Mesothelial cell of epicardium (in vitro differentiated cells): ENCODE measurements around the gene CD200R1. TPM values are rescaled to one million over a fixed set of nuclear protein-coding genes. Genes with fewer than 3 reads are reported as not detected.
A peak's percentile ranks its signal among the peaks of the same experiment; 100 is the strongest.

Experiments used
- DNase-seq, 2 experiments: peaks; one replicate each; pipeline ENCODE4 v3.0.0; 2021; ENCODE audit warnings: low spot score in 2 of 2; ENCODE audit not compliant: unreplicated experiment in 2 of 2
- H3K27ac Mint-ChIP-seq: 2 replicates; pipeline ENCODE4 v1.8.0; 2021; ENCODE audit warnings: mixed read lengths
- H3K27me3 Mint-ChIP-seq: 2 replicates; pipeline ENCODE4 v1.8.0; 2021; ENCODE audit warnings: low read depth, mixed read lengths
- H3K36me3 Mint-ChIP-seq: 2 replicates; pipeline ENCODE4 v1.8.0; 2021; ENCODE audit warnings: mixed read lengths
- H3K4me1 Mint-ChIP-seq: 2 replicates; pipeline ENCODE4 v1.8.0; 2021; ENCODE audit warnings: mixed read lengths
- H3K4me3 Mint-ChIP-seq: 2 replicates; pipeline ENCODE4 v1.8.0; 2021; ENCODE audit warnings: mild to moderate bottlenecking, moderate library complexity, mixed read lengths
- H3K9me3 Mint-ChIP-seq: 2 replicates; pipeline ENCODE4 v1.8.0; 2021; ENCODE audit warnings: mixed read lengths
- total RNA-seq: library from RNA; stranded (reverse); gene quantifications from 3 replicates; pipeline ENCODE4 v1.2.1, GENCODE V29; 2021
- TF ChIP-seq, protein P1 (sequence below): fragments of 200-600 bp; sonication (generic); IDR thresholded peaks from one replicate; pipeline ENCODE4 v1.5.0; 2021; ENCODE audit warnings: antibody characterized with exemption; ENCODE audit not compliant: unreplicated experiment

Gene CD200R1
- total RNA-seq, 1 donor from 2014 or later = 1.3 TPM

DNA sequence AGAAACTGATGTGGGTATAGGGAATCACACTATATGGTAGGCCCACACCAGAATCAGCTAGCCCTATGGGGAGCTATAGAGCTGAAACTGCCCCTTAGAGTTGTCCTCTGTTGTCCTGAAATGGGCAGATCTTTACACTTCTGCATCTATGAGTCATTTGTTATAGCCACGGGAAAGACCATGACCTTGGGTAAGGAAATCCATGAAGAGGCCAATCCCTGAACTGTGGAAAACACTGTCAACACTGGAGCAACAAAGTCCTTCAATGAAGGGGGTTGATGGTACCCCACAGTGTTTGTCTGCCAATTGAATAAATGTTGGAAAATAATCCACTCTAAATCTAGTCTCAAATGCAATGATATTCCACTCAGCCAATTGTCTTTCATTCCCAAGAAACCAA lies 5.2 kb upstream of the CD200R1 start:
- Mint-ChIP-seq H3K36me3 (no peaks in the 10 kb centered on the region), H3K9me3 (no peaks in the 10 kb centered on the region), H3K4me3 (no peak overlapping the region), H3K4me1 (peaks cover 20% of the 10 kb centered on the region), H3K27ac (no peak overlapping the region), H3K27me3 (no peaks in the 10 kb centered on the region)
- no peak for DNase-seq
- TF ChIP-seq, protein P1, sequence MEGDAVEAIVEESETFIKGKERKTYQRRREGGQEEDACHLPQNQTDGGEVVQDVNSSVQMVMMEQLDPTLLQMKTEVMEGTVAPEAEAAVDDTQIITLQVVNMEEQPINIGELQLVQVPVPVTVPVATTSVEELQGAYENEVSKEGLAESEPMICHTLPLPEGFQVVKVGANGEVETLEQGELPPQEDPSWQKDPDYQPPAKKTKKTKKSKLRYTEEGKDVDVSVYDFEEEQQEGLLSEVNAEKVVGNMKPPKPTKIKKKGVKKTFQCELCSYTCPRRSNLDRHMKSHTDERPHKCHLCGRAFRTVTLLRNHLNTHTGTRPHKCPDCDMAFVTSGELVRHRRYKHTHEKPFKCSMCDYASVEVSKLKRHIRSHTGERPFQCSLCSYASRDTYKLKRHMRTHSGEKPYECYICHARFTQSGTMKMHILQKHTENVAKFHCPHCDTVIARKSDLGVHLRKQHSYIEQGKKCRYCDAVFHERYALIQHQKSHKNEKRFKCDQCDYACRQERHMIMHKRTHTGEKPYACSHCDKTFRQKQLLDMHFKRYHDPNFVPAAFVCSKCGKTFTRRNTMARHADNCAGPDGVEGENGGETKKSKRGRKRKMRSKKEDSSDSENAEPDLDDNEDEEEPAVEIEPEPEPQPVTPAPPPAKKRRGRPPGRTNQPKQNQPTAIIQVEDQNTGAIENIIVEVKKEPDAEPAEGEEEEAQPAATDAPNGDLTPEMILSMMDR = no peak

DNA sequence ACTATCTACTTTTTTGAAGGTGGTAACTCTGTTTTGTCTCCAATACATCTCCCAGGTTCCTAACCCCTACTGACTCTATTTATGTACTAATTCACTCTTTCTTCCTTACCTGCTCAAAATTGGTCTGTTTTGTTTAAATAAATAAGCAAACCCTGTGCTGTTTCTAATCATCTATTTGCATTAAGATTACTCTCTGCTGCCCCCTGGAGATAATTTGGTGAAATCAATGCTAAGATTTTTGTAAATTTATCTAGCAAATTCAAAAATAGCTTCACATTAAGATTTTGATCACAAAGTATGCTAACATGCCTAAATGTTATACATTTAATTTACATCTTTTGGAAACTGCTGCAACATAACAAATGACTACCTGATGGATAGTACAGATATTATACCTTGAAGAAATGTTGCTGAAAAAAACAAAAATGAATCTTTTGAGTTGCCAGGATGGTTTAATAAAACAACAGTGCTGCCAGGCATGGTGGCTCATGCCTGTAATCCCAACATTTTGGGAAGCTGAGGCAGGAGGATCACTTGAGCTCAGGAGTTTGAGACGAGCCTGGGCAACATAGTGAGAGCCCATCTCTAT lies 4.4 kb upstream of the CD200R1 start:
- H3K9me3 Mint-ChIP-seq = no peaks in the 10 kb centered on the region
- no peaks in the 10 kb centered on the region for H3K36me3 Mint-ChIP-seq
- H3K4me1 Mint-ChIP-seq = peaks cover 12% of the 10 kb centered on the region
- no peaks in the 10 kb centered on the region for H3K27me3 Mint-ChIP-seq
- no peak overlapping the region for H3K27ac Mint-ChIP-seq
- no peak overlapping the region for H3K4me3 Mint-ChIP-seq
- no peak for DNase-seq
- TF ChIP-seq, protein P1 = peak; percentile 76

DNA sequence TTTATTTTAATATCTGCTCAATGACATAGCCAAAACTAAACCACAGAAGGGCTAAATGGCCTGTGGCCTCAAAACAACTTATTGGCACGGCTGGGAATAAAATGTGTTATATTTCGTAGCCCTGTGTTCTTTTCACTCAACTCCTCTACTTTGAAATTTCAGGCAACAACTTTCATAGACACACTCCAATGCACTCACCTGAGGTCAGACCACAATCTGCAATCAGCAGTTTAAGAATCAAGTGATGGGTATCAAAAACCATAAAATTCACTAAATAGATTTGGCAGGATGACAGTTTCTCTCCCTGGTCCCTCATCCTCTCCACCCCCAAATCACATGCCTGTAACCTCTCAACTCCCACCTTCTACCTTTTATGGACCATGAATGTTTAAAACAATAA lies 2.0 kb upstream of the CD200R1 start:
- Mint-ChIP-seq H3K9me3 (no peaks in the 10 kb centered on the region), H3K36me3 (no peaks in the 10 kb centered on the region), H3K4me3 (no peak overlapping the region), H3K27me3 (no peaks in the 10 kb centered on the region), H3K27ac (no peak overlapping the region), H3K4me1 (peaks cover 22% of the 10 kb centered on the region)
- DNase-seq = no peak
- TF ChIP-seq, protein P1 = no peak

DNA sequence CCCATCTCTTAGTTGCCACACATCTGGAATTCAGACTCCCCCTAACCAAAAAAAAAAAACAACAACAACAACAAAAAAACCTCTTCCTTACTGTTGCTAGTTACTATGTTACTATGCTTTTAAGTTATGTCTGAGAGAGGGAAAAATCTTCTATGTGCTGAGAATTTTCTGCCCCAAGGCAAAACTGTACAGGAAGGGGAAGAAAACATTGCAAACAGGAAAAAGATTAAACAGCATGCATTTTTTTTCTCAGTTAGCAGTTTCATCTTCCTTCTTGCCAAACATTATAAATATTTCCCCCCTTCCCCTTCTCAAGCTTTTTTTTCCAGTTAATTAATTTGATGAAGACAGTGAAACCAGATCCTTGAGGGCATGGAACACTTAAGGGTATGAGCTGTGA lies 1.1 kb upstream of the CD200R1 start:
- Mint-ChIP-seq H3K4me1 (peaks cover 22% of the 10 kb centered on the region), H3K9me3 (no peaks in the 10 kb centered on the region), H3K36me3 (no peaks in the 10 kb centered on the region), H3K4me3 (no peak overlapping the region), H3K27me3 (peaks cover 2% of the 10 kb centered on the region), H3K27ac (peak overlapping the region; percentile 37)
- TF ChIP-seq, protein P1 = no peak
- no peak for DNase-seq

DNA sequence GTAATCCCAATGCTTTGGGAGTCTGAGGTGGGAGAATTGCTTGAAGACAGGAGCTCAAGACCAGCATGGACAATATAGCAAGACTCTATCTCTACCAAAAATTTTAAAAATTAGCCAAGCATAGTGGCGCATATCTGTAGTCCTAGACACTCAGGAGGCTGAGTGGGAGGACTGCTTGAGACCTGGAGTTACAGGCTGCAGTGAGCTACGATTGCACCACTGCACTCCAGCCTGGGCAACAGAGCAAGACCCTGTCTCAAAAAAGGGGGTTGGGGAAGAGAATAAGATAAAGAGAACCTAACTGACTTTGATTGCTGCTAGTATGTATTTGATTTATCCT lies 755 bp downstream of the CD200R1 start:
- no peak overlapping the region for H3K27ac Mint-ChIP-seq
- no peak for DNase-seq
- no peaks in the 10 kb centered on the region for H3K36me3 Mint-ChIP-seq
- TF ChIP-seq, protein P1 = no peak
- H3K9me3 Mint-ChIP-seq = no peaks in the 10 kb centered on the region
- peaks cover 21% of the 10 kb centered on the region for H3K4me1 Mint-ChIP-seq
- H3K27me3 Mint-ChIP-seq = peaks cover 2% of the 10 kb centered on the region
- H3K4me3 Mint-ChIP-seq = no peak overlapping the region
